ENCODE data around the gene XRRA1.

The XRRA1 gene

DNA sequence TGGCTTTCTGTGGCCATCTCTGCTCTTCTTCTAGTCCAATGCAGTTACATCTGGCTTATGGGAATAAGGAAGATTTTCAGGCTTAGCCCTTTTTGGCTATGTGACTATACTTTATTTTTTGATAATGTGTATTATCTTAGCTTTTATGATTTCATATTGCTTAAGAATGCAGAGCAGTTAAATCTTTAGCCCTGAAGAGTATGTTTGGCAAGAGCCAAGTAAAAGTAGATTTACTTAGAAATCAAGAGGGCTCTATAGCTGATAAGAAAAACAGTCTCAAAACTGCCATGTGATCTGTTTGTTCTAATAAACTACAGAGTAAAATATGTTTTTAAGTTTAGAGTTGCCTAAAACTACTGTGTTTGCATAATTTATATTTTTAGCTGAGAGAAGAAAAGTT lies 139.1 kb downstream of the XRRA1 start:
- Histone ChIP-seq H3K9ac (ENCODE audit: low read length in 2 of 2) (no peak overlapping the region), H3K9me3 (ENCODE audit: control insufficient read depth in 2 of 2, low read length in 2 of 2) (no peaks in the 10 kb centered on the region), H3K27me3 (ENCODE audit: control insufficient read depth in 1 of 2, insufficient read depth in 2 of 2, low read length in 2 of 2) (no peaks in the 10 kb centered on the region), H3K27ac (ENCODE audit: low read length) (no peak overlapping the region), H3K4me3 (ENCODE audit: low read length in 2 of 2) (no peak overlapping the region), H3K4me1 (ENCODE audit: control insufficient read depth, insufficient read depth, low read length) (no peaks in the 10 kb centered on the region), H3K36me3 (ENCODE audit: control insufficient read depth in 2 of 2, insufficient read depth in 2 of 2, low read length in 2 of 2) (no peaks in the 10 kb centered on the region)

DNA sequence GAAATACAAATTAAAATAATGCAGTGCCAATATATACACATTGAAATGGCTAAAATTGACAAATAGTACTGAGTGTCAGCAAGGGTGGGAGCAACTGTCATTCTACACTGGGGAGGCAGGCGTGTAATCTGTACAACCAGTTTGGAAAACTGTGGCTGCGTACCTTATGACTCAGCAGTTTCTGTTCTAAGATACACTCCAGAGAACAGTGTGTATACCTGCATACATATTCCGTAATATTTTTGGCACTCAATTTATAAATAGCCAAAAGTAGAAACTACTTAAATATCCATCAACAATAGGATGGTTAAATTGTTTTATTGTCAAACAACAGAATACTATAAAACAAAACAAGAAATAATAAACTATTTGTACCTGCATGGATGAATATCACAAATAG lies 142.6 kb downstream of the XRRA1 start:
- no peaks in the 10 kb centered on the region for H3K4me1 ChIP-seq (ENCODE audit: control insufficient read depth, insufficient read depth, low read length)
- no peak overlapping the region for H3K4me3 ChIP-seq (ENCODE audit: low read length in 2 of 2)
- H3K9me3 ChIP-seq (ENCODE audit: control insufficient read depth in 2 of 2, low read length in 2 of 2) = no peaks in the 10 kb centered on the region
- no peak overlapping the region for H3K9ac ChIP-seq (ENCODE audit: low read length in 2 of 2)
- H3K27ac ChIP-seq (ENCODE audit: low read length) = no peak overlapping the region
- no peaks in the 10 kb centered on the region for H3K27me3 ChIP-seq (ENCODE audit: control insufficient read depth in 1 of 2, insufficient read depth in 2 of 2, low read length in 2 of 2)
- H3K36me3 ChIP-seq (ENCODE audit: control insufficient read depth in 2 of 2, insufficient read depth in 2 of 2, low read length in 2 of 2) = no peaks in the 10 kb centered on the region

DNA sequence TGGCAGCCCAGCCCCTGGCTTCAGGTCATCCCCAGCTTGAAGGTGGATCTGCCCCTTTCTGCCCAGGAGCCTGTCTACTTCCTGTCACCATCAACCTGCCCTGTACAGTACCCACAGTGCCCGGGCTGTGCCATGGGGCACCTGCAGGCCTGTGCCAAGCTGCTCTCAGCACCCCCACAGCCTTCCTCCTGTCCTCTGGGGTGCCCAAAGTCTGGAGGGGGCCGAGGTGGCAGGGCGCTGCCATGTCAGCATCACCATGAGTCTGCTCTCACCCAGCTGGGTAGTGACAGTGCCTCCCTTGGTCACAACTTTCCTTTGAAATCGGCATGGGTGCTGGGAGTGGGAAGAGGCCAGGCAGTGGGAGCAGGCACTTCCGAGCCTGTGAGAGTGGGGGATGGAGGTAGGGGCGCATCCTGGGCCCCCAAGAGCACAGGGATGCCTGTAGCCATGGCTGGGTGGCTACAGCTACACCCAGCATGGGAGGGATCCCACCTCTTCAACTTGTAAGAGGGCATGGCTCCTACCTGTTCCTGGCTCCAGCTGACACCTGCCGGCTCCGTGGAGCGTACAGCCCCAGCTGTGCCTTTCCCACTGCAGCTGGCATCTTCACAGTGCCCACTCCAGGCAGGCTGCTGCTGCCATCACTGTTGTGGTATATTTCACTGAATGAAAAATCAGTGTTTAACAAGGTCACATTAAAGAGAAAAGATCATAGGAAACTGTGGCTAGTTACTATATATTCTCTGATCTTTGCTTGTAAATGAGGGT lies 157.4 kb downstream of the XRRA1 start:
- H3K9me3 ChIP-seq (ENCODE audit: control insufficient read depth in 2 of 2, low read length in 2 of 2) = no peaks in the 10 kb centered on the region
- no peaks in the 10 kb centered on the region for H3K4me1 ChIP-seq (ENCODE audit: control insufficient read depth, insufficient read depth, low read length)
- H3K36me3 ChIP-seq (ENCODE audit: control insufficient read depth in 2 of 2, insufficient read depth in 2 of 2, low read length in 2 of 2) = peaks cover 10 to 22% of the 10 kb centered on the region in 2 donors
- no peak overlapping the region for H3K4me3 ChIP-seq (ENCODE audit: low read length in 2 of 2)
- H3K27me3 ChIP-seq (ENCODE audit: control insufficient read depth in 1 of 2, insufficient read depth in 2 of 2, low read length in 2 of 2) = no peaks in the 10 kb centered on the region
- no peak overlapping the region for H3K9ac ChIP-seq (ENCODE audit: low read length in 2 of 2)
- H3K27ac ChIP-seq (ENCODE audit: low read length) = no peak overlapping the region

Measured in stomach smooth muscle (tissue), 2 donors.